Activated CD4-positive, alpha-beta T cell treated with anti-CD3 and anti-CD28 coated beads for 24 hours (primary cell): ENCODE results near the gene KCNIP4.

ENCODE experiments used
- DNase-seq, 2 donors: peaks; one replicate each; pipeline ENCODE4 v3.0.0-alpha.2; 2020; ENCODE audit warnings: low read depth in 2 of 2

Gene KCNIP4

GRCh38 chr4:21901281-21901680 lies 47.3 kb downstream of the KCNIP4 start:
- no peak for DNase-seq

- DNase-seq: no peak
Measured at GRCh38 chr4:21900211-21900610, 48.4 kb downstream of the KCNIP4 start.

- no peak for DNase-seq
Measured at GRCh38 chr4:21898101-21898500, 50.5 kb downstream of the KCNIP4 start.

- DNase-seq: no peak
Measured at GRCh38 chr4:21896767-21897166, 51.8 kb downstream of the KCNIP4 start.

GRCh38 chr4:21893136-21893535 lies 55.4 kb downstream of the KCNIP4 start:
- no peak for DNase-seq

- no peak for DNase-seq
Measured at GRCh38 chr4:21890231-21890630, 58.3 kb downstream of the KCNIP4 start.

- no peak for DNase-seq
Measured at GRCh38 chr4:21888195-21888976, 60.2 kb downstream of the KCNIP4 start.

GRCh38 chr4:21887481-21887880 lies 61.1 kb downstream of the KCNIP4 start:
- DNase-seq: no peak

GRCh38 chr4:21885770-21886169 lies 62.8 kb downstream of the KCNIP4 start:
- DNase-seq: no peak

- no peak for DNase-seq
Measured at GRCh38 chr4:21885241-21885640, 63.3 kb downstream of the KCNIP4 start.

GRCh38 chr4:21884615-21885014 lies 64.0 kb downstream of the KCNIP4 start:
- DNase-seq: no peak

GRCh38 chr4:21882051-21882839 lies 66.3 kb downstream of the KCNIP4 start:
- DNase-seq: no peak

GRCh38 chr4:21879187-21879586 lies 69.4 kb downstream of the KCNIP4 start:
- no peak for DNase-seq

- no peak for DNase-seq
Measured at GRCh38 chr4:21876711-21877110, 71.9 kb downstream of the KCNIP4 start.

- no peak for DNase-seq
Measured at GRCh38 chr4:21873145-21873544, 75.4 kb downstream of the KCNIP4 start.

GRCh38 chr4:21872101-21872500 lies 76.5 kb downstream of the KCNIP4 start:
- no peak for DNase-seq

GRCh38 chr4:21869978-21870745 lies 78.4 kb downstream of the KCNIP4 start:
- no peak for DNase-seq

GRCh38 chr4:21864686-21865085 lies 83.9 kb downstream of the KCNIP4 start:
- DNase-seq: no peak

GRCh38 chr4:21862917-21863316 lies 85.7 kb downstream of the KCNIP4 start:
- DNase-seq: no peak

GRCh38 chr4:21858971-21859370 lies 89.6 kb downstream of the KCNIP4 start:
- no peak for DNase-seq

GRCh38 chr4:21856754-21857153 lies 91.8 kb downstream of the KCNIP4 start:
- no peak for DNase-seq

GRCh38 chr4:21856301-21856700 lies 92.3 kb downstream of the KCNIP4 start:
- DNase-seq: no peak
